Immature natural killer cell (primary cell): ENCODE measurements around the gene LMNTD1. TPM values are rescaled to one million over a fixed set of nuclear protein-coding genes. Genes with fewer than 3 reads are reported as not detected.
A peak's percentile ranks its signal among the peaks of the same experiment; 100 is the strongest.

ENCODE experiments used
- DNase-seq, 3 donors: peaks; one replicate each; pipeline ENCODE4 v3.0.0; 2022; ENCODE audit warnings: mixed read lengths in 1 of 3
- H3K27ac Mint-ChIP-seq, 6 donors: one replicate each; pipeline ENCODE4 v1.8.0; 2020; ENCODE audit warnings: mixed read lengths in 6 of 6, mild to moderate bottlenecking in 5 of 6, inconsistent platforms in 4 of 6, moderate library complexity in 3 of 6
- H3K27me3 Mint-ChIP-seq, 3 donors: one replicate each; pipeline ENCODE4 v1.8.0; 2020 to 2021; ENCODE audit warnings: low read depth in 3 of 3, mild to moderate bottlenecking in 3 of 3, mixed read lengths in 3 of 3, moderate library complexity in 3 of 3, inconsistent platforms in 1 of 3
- H3K36me3 Mint-ChIP-seq, 3 donors: one replicate each; pipeline ENCODE4 v1.8.0; 2020; ENCODE audit warnings: mixed read lengths in 3 of 3, inconsistent platforms in 2 of 3, mild to moderate bottlenecking in 2 of 3
- H3K4me1 Mint-ChIP-seq, 2 donors: one replicate each; pipeline ENCODE4 v1.8.0; 2020; ENCODE audit warnings: inconsistent platforms in 2 of 2, mild to moderate bottlenecking in 2 of 2, mixed read lengths in 2 of 2, moderate library complexity in 1 of 2
- H3K4me3 Mint-ChIP-seq, 5 donors: one replicate each; pipeline ENCODE4 v1.8.0; 2020; ENCODE audit warnings: mild to moderate bottlenecking in 5 of 5, mixed read lengths in 5 of 5, inconsistent platforms in 3 of 5, moderate library complexity in 3 of 5
- H3K9me3 Mint-ChIP-seq, 6 donors: one replicate each; pipeline ENCODE4 v1.8.0; 2020; ENCODE audit warnings: mild to moderate bottlenecking in 6 of 6, mixed read lengths in 6 of 6, inconsistent platforms in 4 of 6, moderate library complexity in 3 of 6
- polyA plus RNA-seq, 3 donors: library from polyadenylated mRNA; unstranded; fragments of 300-500 nt; fragmentation: Illumina TruSeq; gene quantifications; one replicate each; pipeline ENCODE4 v1.2.3, GENCODE V29; 2021

The LMNTD1 gene
- polyA plus RNA-seq, 3 donors from 2014 or later, result not detected

GRCh38 chr12:25459541-25459951, 93.5 kb downstream of the LMNTD1 start:
- Mint-ChIP-seq H3K9me3 (peaks cover 0 to 2% (median 0%) of the 10 kb centered on the region in 6 donors), H3K36me3 (peaks cover 0 to 2% (median 0%) of the 10 kb centered on the region in 3 donors), H3K27ac (peak overlapping the region in 1 of 6 donors; percentile 13), H3K4me1 (peaks cover 2 to 6% of the 10 kb centered on the region in 2 donors), H3K27me3 (peaks cover 0 to 10% (median 0%) of the 10 kb centered on the region in 3 donors), H3K4me3 (no peak overlapping the region)
- no peak for DNase-seq

- DNase-seq, result no peak
- no peak overlapping the region for H3K4me3 Mint-ChIP-seq
- H3K36me3 Mint-ChIP-seq, result peaks cover 0 to 3% (median 0%) of the 10 kb centered on the region in 3 donors
- peaks cover 0 to 2% (median 0%) of the 10 kb centered on the region in 6 donors for H3K9me3 Mint-ChIP-seq
- no peak overlapping the region for H3K27ac Mint-ChIP-seq
- H3K27me3 Mint-ChIP-seq, result peaks cover 0 to 12% (median 3%) of the 10 kb centered on the region in 3 donors
- peaks cover 2 to 6% of the 10 kb centered on the region in 2 donors for H3K4me1 Mint-ChIP-seq
Observed at GRCh38 chr12:25458047-25458552, 95.0 kb downstream of the LMNTD1 start.

GRCh38 chr12:25456474-25456873, 96.6 kb downstream of the LMNTD1 start:
- DNase-seq, result no peak
- H3K27me3 Mint-ChIP-seq, result peaks cover 0 to 12% (median 3%) of the 10 kb centered on the region in 3 donors
- no peak overlapping the region for H3K4me3 Mint-ChIP-seq
- peaks cover 2 to 6% of the 10 kb centered on the region in 2 donors for H3K4me1 Mint-ChIP-seq
- H3K9me3 Mint-ChIP-seq, result peaks cover 0 to 2% (median 0%) of the 10 kb centered on the region in 6 donors
- H3K27ac Mint-ChIP-seq, result no peak overlapping the region
- peaks cover 0 to 3% (median 0%) of the 10 kb centered on the region in 3 donors for H3K36me3 Mint-ChIP-seq

GRCh38 chr12:25455696-25456095, 97.4 kb downstream of the LMNTD1 start:
- Mint-ChIP-seq H3K4me3 (no peak overlapping the region), H3K27me3 (peaks cover 0 to 12% (median 3%) of the 10 kb centered on the region in 3 donors), H3K36me3 (peaks cover 0 to 3% (median 0%) of the 10 kb centered on the region in 3 donors), H3K27ac (no peak overlapping the region), H3K9me3 (peaks cover 0 to 2% (median 0%) of the 10 kb centered on the region in 6 donors), H3K4me1 (peaks cover 2 to 6% of the 10 kb centered on the region in 2 donors)
- no peak for DNase-seq

GRCh38 chr12:25449007-25449406, 104.1 kb downstream of the LMNTD1 start:
- H3K27ac Mint-ChIP-seq, result no peak overlapping the region
- H3K9me3 Mint-ChIP-seq, result no peaks in the 10 kb centered on the region
- peaks cover 1 to 3% (median 2%) of the 10 kb centered on the region in 3 donors for H3K27me3 Mint-ChIP-seq
- no peaks in the 10 kb centered on the region for H3K36me3 Mint-ChIP-seq
- no peak overlapping the region for H3K4me3 Mint-ChIP-seq
- no peak for DNase-seq
- no peaks in the 10 kb centered on the region for H3K4me1 Mint-ChIP-seq

- Mint-ChIP-seq H3K9me3 (no peaks in the 10 kb centered on the region), H3K4me1 (no peaks in the 10 kb centered on the region), H3K4me3 (no peak overlapping the region), H3K27ac (no peak overlapping the region), H3K27me3 (peaks cover 0 to 2% (median 0%) of the 10 kb centered on the region in 3 donors), H3K36me3 (no peaks in the 10 kb centered on the region)
- DNase-seq, result no peak
Observed at GRCh38 chr12:25447046-25447445, 106.0 kb downstream of the LMNTD1 start.

- DNase-seq, result no peak
- Mint-ChIP-seq H3K27ac (no peak overlapping the region), H3K4me3 (no peak overlapping the region), H3K9me3 (no peaks in the 10 kb centered on the region), H3K36me3 (no peaks in the 10 kb centered on the region), H3K4me1 (peaks cover 4 to 5% of the 10 kb centered on the region in 2 donors), H3K27me3 (no peaks in the 10 kb centered on the region)
Observed at GRCh38 chr12:25438638-25439037, 114.4 kb downstream of the LMNTD1 start.

- Mint-ChIP-seq H3K4me3 (peak overlapping the region in 4 of 5 donors; percentile 24 to 65 (median 54)), H3K36me3 (no peaks in the 10 kb centered on the region), H3K27ac (peak overlapping the region in 2 of 6 donors; percentile 23 to 75), H3K4me1 (peaks cover 4 to 5% of the 10 kb centered on the region in 2 donors), H3K27me3 (no peaks in the 10 kb centered on the region), H3K9me3 (no peaks in the 10 kb centered on the region)
- peak; percentile 51 to 60 (median 58) for DNase-seq
Observed at GRCh38 chr12:25436206-25437030, 116.7 kb downstream of the LMNTD1 start.

- Mint-ChIP-seq H3K27me3 (no peaks in the 10 kb centered on the region), H3K36me3 (no peaks in the 10 kb centered on the region), H3K27ac (no peak overlapping the region), H3K4me3 (no peak overlapping the region), H3K4me1 (peaks cover 9 to 11% of the 10 kb centered on the region in 2 donors), H3K9me3 (no peaks in the 10 kb centered on the region)
- DNase-seq, result no peak
Observed at GRCh38 chr12:25435431-25435830, 117.7 kb downstream of the LMNTD1 start.

- H3K36me3 Mint-ChIP-seq, result no peaks in the 10 kb centered on the region
- H3K27ac Mint-ChIP-seq, result no peak overlapping the region
- no peak overlapping the region for H3K4me3 Mint-ChIP-seq
- peaks cover 16 to 20% of the 10 kb centered on the region in 2 donors for H3K4me1 Mint-ChIP-seq
- H3K9me3 Mint-ChIP-seq, result no peaks in the 10 kb centered on the region
- H3K27me3 Mint-ChIP-seq, result no peaks in the 10 kb centered on the region
- no peak for DNase-seq
Observed at GRCh38 chr12:25434515-25434914, 118.6 kb downstream of the LMNTD1 start.

GRCh38 chr12:25433581-25434325, 119.3 kb downstream of the LMNTD1 start:
- no peaks in the 10 kb centered on the region for H3K36me3 Mint-ChIP-seq
- H3K4me3 Mint-ChIP-seq, result no peak overlapping the region
- no peak for DNase-seq
- no peaks in the 10 kb centered on the region for H3K9me3 Mint-ChIP-seq
- H3K27me3 Mint-ChIP-seq, result no peaks in the 10 kb centered on the region
- no peak overlapping the region for H3K27ac Mint-ChIP-seq
- H3K4me1 Mint-ChIP-seq, result peaks cover 16 to 22% of the 10 kb centered on the region in 2 donors

- no peaks in the 10 kb centered on the region for H3K27me3 Mint-ChIP-seq
- H3K27ac Mint-ChIP-seq, result no peak overlapping the region
- H3K4me1 Mint-ChIP-seq, result peaks cover 16 to 22% of the 10 kb centered on the region in 2 donors
- no peaks in the 10 kb centered on the region for H3K36me3 Mint-ChIP-seq
- no peak for DNase-seq
- H3K4me3 Mint-ChIP-seq, result no peak overlapping the region
- H3K9me3 Mint-ChIP-seq, result no peaks in the 10 kb centered on the region
Observed at GRCh38 chr12:25433024-25433423, 120.1 kb downstream of the LMNTD1 start.

- DNase-seq, result no peak
- Mint-ChIP-seq H3K27ac (no peak overlapping the region), H3K4me3 (no peak overlapping the region), H3K27me3 (no peaks in the 10 kb centered on the region), H3K4me1 (peaks cover 12 to 17% of the 10 kb centered on the region in 2 donors), H3K9me3 (no peaks in the 10 kb centered on the region), H3K36me3 (no peaks in the 10 kb centered on the region)
Observed at GRCh38 chr12:25427337-25428249, 125.5 kb downstream of the LMNTD1 start.
